GM19099 (cell line): Measurements from ENCODE around the gene SLC10A6.

ENCODE experiments used
- POLR2A ChIP-seq: IDR thresholded peaks from 3 replicates; pipeline ENCODE4 v1.6.1; 2011; ENCODE audit warnings: low read depth; ENCODE audit not compliant: insufficient read length; ENCODE audit errors: extremely low read depth

Gene SLC10A6

DNA sequence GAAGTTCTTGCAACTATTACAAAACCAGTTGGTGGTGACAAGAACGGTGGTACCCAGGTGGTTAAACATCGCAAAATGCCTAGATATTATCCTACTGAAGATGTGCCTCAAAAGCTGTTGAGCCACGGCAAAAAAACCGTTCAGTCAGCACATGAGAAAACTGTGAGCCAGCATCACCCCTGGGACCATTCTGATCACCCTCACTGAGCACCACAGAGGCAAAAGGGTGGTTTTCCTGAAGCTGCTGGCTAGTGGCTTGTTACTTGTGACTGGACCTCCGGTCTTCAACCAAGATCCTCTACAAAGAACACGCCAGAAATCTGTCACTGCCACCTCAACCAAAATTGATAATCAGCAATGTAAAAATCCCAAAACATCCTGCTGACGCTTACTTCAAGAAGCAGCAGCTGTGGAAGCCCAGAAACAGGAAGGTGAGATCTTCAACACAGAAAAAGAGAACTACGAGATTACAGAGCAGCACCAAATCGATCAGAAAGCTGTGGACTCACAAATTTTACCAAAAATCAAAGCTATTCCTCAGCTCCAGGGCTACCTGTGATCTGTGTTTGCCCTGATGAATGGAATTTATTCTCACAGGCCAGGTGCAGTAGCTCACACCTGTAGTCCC lies 21.4 kb upstream of the SLC10A6 start:
- TF ChIP-seq POLR2A = no peak

DNA sequence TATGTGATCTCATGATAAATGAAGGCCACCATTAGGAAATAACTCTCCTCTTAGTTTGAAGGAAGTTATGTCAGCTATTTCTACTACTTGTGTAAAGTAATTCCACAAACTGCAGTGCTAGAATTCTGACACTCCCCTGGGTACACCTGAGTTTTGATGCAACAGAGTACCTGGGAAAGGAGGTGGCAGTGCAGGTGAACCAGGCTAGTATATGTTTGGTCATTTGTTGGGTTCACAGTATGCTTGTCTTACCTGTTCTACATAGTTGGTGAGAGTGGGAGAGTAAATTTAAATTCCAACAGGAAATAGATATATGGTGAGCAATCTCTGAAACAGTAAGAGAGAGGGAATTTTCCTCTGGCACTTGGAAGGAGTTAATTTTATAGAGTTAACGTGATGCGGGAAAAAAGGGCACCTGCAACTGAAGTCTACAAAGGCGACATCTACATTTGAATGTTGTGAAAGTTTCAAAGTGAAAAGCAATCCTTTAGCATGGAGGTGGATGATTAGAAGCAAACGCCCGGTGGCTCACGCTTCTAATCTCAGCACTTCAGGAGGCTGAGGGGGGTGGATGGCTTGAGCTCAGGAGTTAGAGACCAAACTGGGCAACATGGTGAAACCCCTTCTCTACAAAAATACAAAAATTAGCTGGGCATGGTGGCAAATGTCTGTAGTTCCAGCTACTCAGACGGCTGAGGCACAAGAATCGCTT lies 8.3 kb upstream of the SLC10A6 start:
- no peak for TF ChIP-seq POLR2A

DNA sequence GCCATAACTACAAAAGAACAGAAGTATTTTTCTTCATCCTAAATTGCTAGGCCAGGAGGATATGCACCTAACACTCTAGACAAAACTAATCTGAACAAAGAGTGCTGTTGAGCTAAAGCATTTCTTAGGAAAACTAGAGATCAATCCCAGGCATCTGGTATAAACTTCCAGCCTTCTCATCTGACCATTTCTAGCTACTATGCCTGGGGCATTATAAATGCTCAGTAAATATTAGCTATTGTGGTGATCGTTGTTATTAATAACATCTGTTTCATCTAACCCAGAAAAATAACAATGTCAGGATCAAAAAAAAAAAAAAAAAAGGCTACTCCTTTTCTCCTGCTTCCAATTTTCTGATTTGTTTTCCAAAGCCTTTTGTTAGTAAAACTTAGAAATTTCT lies 7.7 kb upstream of the SLC10A6 start:
- TF ChIP-seq POLR2A = no peak

DNA sequence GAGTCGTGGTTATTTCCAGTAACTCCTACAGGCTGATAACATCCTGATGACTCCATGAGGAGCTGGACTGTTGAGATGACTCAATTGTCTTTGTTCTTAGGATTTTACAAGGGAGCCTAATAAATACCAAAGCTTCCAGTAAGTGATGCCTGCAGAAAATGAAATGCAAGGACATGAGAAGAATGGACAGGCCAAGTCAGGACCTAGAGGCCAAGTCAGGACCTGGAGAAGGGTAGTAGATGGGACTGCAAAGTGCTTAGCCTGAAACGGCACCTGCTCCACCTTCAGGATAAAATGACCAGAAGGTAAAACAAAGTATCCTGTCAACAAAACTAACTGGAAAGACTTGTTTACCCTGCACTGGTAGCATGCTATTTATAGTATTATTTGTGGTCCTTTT lies 6.4 kb upstream of the SLC10A6 start:
- no peak for TF ChIP-seq POLR2A

DNA sequence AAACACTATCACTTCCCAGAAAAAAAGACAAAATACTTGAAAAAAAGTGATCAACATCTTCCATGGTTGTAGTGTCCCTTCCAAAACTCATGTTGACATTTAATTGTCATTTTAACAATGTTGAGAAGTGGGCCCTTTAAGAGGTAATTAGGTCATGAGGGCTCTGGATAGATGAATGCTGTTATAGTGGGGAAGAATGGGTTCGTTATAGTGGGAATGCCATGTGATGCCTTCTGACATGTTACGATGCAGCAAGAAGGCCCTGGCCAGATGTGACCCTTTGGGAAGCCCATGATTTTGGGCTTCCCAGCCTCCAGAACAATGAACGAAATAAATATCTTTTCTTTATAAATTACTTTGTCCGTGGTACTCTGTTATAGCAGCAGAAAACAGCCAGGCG lies 4.0 kb upstream of the SLC10A6 start:
- TF ChIP-seq POLR2A = no peak

DNA sequence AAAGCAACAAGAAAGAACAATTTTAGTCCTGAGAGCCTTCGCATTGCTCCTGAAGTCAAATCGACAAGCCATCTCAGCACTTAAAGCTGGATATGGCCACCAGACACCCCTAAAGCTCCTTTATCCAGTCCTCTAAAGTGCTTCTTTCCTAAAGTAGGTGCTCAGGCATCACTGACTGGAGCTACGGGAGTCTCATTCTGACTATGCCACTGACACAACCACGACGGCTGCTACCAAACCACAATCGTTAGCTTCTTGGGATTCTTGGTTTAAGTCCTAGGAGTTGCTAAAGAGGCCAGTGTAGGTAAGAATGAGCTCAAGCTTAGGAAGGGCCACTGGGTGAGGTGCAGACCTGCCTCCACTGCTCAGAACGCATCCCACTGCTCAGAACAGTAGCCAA lies 1.0 kb downstream of the SLC10A6 start:
- TF ChIP-seq POLR2A = no peak

DNA sequence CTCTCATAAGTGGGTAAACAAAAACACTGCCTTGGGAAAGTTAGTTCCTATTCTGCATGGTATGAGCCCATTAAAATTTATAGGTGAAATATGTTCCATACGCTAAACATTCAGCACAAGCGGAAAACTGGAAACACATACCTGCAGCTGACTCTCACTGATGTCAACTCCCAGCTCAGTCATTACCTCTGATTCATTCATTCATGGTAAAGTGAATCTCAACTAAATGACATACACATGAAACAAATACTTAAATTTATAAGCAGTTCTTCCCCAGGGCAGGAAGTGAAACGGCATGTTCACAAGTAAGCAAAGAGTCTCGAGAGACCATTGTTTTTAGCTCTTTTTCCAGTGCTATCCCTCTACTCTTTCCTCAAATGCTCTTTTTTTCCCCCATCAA lies 1.6 kb downstream of the SLC10A6 start:
- no peak for TF ChIP-seq POLR2A

DNA sequence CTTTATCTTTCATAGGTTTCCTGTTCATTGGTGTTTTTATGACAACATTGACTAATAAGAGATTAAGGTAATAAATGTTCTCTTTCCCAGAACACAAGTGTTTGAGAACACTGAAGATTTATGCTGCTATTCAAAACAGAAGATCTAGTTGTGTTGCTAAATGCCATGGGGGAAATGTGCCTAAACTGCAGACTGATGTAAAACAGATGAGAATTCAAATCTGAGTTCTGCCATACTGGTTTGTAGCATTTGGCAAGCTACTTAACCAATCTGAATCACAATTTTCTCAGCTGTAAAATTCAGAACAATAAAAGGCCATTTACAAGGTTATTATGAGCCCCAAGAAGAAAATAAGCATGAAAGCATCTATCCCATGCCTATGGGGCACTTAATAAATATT lies 2.3 kb downstream of the SLC10A6 start:
- no peak for TF ChIP-seq POLR2A

DNA sequence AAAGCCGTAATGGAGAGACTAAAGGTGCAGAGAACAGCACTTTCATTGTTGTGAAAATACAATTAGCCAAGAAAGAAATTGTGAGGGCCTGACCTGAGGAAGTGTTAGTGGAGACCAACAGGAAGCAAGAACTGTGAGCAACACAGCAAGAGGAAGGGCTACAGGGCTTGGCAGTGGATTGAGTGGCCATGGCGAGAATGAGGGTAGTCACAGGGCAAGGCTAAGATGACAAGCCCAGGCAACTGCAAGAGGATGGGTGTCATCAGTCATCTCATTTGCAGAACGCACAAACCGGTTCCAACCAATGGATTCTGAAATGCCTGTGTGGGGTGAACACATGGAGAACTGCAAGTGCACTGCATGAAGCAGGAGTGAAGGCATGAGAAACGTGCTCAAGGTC lies 3.6 kb downstream of the SLC10A6 start:
- no peak for TF ChIP-seq POLR2A

DNA sequence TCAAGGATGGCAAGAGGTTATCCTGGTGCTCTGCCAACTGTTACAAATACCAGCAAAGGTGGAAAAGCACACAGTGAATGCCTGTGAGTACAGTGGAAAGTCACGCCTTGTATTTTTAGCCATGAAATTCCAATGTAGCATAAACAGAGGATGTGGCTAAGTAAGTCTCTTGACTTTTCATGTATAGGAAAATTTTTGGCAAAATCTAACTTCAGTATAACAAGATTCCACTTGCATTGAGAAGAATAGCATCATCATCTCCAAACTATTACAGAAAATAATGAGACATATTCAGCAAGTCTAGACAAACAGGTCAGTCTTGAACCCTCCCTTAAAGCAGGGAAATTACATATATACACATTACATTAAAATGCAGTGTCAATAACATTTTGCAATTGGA lies 7.9 kb downstream of the SLC10A6 start:
- no peak for TF ChIP-seq POLR2A

DNA sequence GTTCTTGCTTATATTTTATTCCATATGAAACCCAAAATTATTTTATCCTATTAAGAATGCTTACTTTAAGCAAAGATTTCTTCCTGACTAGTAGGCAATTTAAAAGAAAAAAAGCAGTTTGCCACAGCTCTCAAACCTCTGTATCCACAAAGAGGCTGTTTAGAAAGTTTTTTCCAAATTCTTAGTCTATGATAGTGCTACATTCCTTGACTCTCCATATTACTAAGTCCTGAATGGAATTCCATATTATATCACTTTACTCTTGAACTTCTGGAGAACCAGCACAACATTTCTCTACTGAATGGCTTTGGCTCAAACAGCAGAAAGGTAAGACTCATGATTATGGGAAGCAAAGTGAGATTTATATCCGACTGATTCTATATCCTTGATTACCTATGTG lies 8.3 kb downstream of the SLC10A6 start:
- no peak for TF ChIP-seq POLR2A

DNA sequence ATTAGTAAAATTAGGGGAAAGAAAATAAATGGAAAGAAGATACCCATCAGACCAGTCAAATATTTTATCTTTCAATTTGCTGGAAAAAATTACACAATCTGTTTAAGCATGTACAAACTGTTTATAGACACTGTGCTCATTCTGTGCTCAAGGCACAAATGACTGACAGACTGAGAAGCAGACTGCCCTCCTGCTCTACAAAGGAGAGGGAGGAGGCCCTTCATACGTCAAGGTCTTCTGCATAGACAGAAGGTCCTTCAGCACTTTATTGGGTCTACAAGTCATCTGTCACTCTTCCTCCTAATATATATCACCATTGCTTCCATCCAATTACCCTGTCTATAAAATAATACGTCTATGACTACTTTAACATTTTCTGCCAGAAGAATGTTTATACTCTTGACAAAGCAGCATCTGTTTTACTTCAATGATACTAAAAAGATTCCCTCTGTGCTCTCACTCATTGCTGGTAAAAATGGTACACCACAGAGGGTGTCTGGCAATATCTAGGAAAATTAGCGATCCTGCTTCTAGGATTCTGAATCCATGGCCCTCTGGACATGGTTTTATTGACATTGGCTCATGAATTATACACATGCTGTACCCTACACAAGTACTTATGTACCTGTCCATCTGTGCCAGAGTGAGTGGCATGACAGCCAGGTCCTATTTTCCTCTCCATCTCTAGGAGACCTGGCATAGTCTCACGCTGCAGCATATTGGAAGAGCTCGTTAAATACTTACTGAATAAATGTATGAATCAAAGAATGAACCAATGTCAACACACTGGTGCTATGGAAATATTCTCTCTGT lies 11.3 kb downstream of the SLC10A6 start:
- no peak for TF ChIP-seq POLR2A

DNA sequence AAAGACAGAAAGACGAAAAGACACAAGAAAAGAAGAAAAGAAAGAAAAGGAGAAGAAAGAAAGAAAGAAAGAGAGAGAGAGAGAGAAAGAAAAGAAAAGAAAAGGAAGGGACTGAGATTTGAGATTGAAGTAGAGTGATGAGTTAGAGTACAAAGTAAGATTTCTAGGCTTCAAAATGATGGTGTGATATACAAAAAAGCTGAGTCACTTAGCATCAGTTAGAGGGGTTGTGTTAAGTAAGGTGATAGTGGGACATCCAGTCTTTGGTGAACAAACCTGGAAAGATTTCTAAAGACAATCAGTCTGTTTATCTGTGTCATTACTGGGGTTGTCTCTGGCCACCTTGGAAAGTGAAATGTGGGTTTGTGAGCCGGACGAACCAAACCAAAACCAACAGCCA lies 13.5 kb downstream of the SLC10A6 start:
- TF ChIP-seq POLR2A = no peak

DNA sequence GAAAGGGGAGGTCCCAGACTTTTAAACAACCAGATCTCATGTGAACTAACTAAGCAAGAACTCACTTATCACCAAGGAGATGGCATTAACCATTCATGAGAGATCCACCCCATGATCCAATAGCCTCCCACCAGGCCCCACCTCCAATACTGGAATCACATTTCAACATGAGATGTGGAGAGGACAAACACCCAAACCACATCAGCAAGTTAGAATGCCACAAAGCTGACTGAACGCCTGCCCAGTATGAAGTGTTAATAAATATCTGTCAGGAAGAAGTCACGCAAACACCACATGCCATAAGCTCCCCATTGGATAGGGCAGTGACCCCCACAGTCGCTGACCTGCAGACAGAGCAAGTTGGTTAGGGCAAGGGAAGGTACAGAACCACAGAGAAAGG lies 14.3 kb downstream of the SLC10A6 start:
- no peak for TF ChIP-seq POLR2A

DNA sequence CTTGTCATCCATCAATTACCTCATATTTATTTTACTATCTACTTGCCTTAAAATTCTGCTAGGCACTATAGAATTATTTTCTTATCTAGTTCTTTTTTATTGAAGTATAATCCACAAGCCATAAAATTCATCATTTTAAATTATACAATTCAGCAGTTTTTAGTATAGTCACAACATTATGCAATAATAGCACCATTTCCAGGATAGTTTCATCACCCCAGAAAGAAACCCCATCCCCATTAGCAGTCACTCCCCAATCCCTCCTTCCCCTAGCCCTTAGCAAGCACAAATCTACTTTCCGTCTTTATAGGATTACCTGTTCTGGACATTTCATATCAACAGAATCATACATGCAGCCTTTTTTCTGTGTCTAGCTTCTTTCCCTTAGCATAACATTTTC lies 15.6 kb downstream of the SLC10A6 start:
- TF ChIP-seq POLR2A = no peak
